ENCODE measurements around the gene CRACR2B. TPM values are rescaled to one million over a fixed set of nuclear protein-coding genes. Genes with fewer than 3 reads are reported as not detected.

CRACR2B gene
- total RNA-seq, 2 experiments from 2014 or later, result 1.8 to 2.3 TPM

- POLR2A ChIA-PET, result interaction anchor here (1.4 kb wide), 1 partner anchor 9 kb away, joined by 4 read pairs; no protein-coding TSS in a partner anchor
- peaks cover 5% of the 10 kb centered on the region for H3K4me1 Mint-ChIP-seq (ENCODE audit: low read depth)
- no peaks in the 10 kb centered on the region for H3K36me3 Mint-ChIP-seq
- intact Hi-C loops (cut with micrococcal nuclease), result no loop called here
- H3K9me3 Mint-ChIP-seq, result no peaks in the 10 kb centered on the region
- peaks cover 6% of the 10 kb centered on the region for H3K27me3 Mint-ChIP-seq
- CTCF ChIA-PET, result interaction anchor here (0.7 to 4.2 kb wide), 6 partner anchors 11 to 726 kb away, joined by 3 to 33 read pairs (median 4); no protein-coding TSS in a partner anchor
- peak overlapping the region; percentile 49 for H3K4me3 Mint-ChIP-seq
- peak; percentile 38 for DNase-seq
- no peak overlapping the region for H3K27ac Mint-ChIP-seq
These were observed 21.5 kb downstream of the CRACR2B start for GRCh38 chr11:849104-849824.

GRCh38 chr11:849951-850774, 22.4 kb downstream of the CRACR2B start:
- ChIA-PET CTCF (interaction anchor here (4.2 kb wide), 1 partner anchor 200 kb away, joined by 33 read pairs; no protein-coding TSS in a partner anchor), POLR2A (no interaction called here)
- DNase-seq, result no peak
- H3K36me3 Mint-ChIP-seq, result no peaks in the 10 kb centered on the region
- H3K27me3 Mint-ChIP-seq, result peaks cover 6% of the 10 kb centered on the region
- H3K4me1 Mint-ChIP-seq (ENCODE audit: low read depth), result peaks cover 5% of the 10 kb centered on the region
- H3K9me3 Mint-ChIP-seq, result no peaks in the 10 kb centered on the region
- no peak overlapping the region for H3K27ac Mint-ChIP-seq
- intact Hi-C loops (cut with micrococcal nuclease), result no loop called here
- no peak overlapping the region for H3K4me3 Mint-ChIP-seq

GRCh38 chr11:850775-851763, 23.4 kb downstream of the CRACR2B start:
- Mint-ChIP-seq H3K27me3 (peaks cover 6% of the 10 kb centered on the region), H3K27ac (no peak overlapping the region), H3K9me3 (no peaks in the 10 kb centered on the region), H3K36me3 (no peaks in the 10 kb centered on the region), H3K4me1 (ENCODE audit: low read depth) (peaks cover 5% of the 10 kb centered on the region), H3K4me3 (no peak overlapping the region)
- CTCF ChIA-PET, result interaction anchor here (0.7 to 1.2 kb wide), 3 partner anchors 199 to 201 kb away, joined by 3 read pairs; no protein-coding TSS in a partner anchor
- intact Hi-C loops (cut with micrococcal nuclease), result no loop called here
- POLR2A ChIA-PET, result interaction anchor here (0.7 kb wide), 1 partner anchor 950 kb away, joined by 3 read pairs; no protein-coding TSS in a partner anchor
- DNase-seq, result no peak

GRCh38 chr11:852762-853161, 25.0 kb downstream of the CRACR2B start:
- Mint-ChIP-seq H3K4me1 (ENCODE audit: low read depth) (peaks cover 5% of the 10 kb centered on the region), H3K27ac (no peak overlapping the region), H3K27me3 (peaks cover 7% of the 10 kb centered on the region), H3K36me3 (no peaks in the 10 kb centered on the region), H3K9me3 (no peaks in the 10 kb centered on the region), H3K4me3 (no peak overlapping the region)
- ChIA-PET CTCF (interaction anchor here (1.2 kb wide), 1 partner anchor 199 kb away, joined by 3 read pairs; no protein-coding TSS in a partner anchor), POLR2A (no interaction called here)
- no peak for DNase-seq
- intact Hi-C loops (cut with micrococcal nuclease), result no loop called here

GRCh38 chr11:853682-854448, 26.1 kb downstream of the CRACR2B start:
- no peaks in the 10 kb centered on the region for H3K9me3 Mint-ChIP-seq
- CTCF ChIA-PET, result interaction anchor here (1.4 kb wide), 1 partner anchor 11 kb away, joined by 3 read pairs; no protein-coding TSS in a partner anchor
- POLR2A ChIA-PET, result no interaction called here
- H3K27ac Mint-ChIP-seq, result no peak overlapping the region
- peaks cover 2% of the 10 kb centered on the region for H3K27me3 Mint-ChIP-seq
- H3K4me3 Mint-ChIP-seq, result no peak overlapping the region
- intact Hi-C loops (cut with micrococcal nuclease), result no loop called here
- DNase-seq, result no peak
- H3K4me1 Mint-ChIP-seq (ENCODE audit: low read depth), result no peaks in the 10 kb centered on the region
- H3K36me3 Mint-ChIP-seq, result no peaks in the 10 kb centered on the region

GRCh38 chr11:854601-855329, 27.0 kb downstream of the CRACR2B start:
- POLR2A ChIA-PET, result no interaction called here
- Mint-ChIP-seq H3K27ac (no peak overlapping the region), H3K4me1 (ENCODE audit: low read depth) (no peaks in the 10 kb centered on the region), H3K9me3 (no peaks in the 10 kb centered on the region), H3K4me3 (no peak overlapping the region), H3K36me3 (no peaks in the 10 kb centered on the region), H3K27me3 (peaks cover 2% of the 10 kb centered on the region)
- CTCF ChIA-PET, result interaction anchor here (0.7 to 1.4 kb wide), 2 partner anchors 11 to 91 kb away, joined by 3 read pairs; no protein-coding TSS in a partner anchor
- DNase-seq, result no peak
- intact Hi-C loops (cut with micrococcal nuclease), result no loop called here

GRCh38 chr11:855330-855674, 27.6 kb downstream of the CRACR2B start:
- Mint-ChIP-seq H3K27me3 (peaks cover 2% of the 10 kb centered on the region), H3K27ac (no peak overlapping the region), H3K4me3 (no peak overlapping the region), H3K36me3 (no peaks in the 10 kb centered on the region), H3K9me3 (no peaks in the 10 kb centered on the region), H3K4me1 (ENCODE audit: low read depth) (no peaks in the 10 kb centered on the region)
- ChIA-PET POLR2A (no interaction called here), CTCF (interaction anchor here (0.7 to 1.4 kb wide), 2 partner anchors 12 to 91 kb away, joined by 3 read pairs; no protein-coding TSS in a partner anchor)
- intact Hi-C loops (cut with micrococcal nuclease), result no loop called here
- no peak for DNase-seq

- ChIA-PET POLR2A (no interaction called here), CTCF (interaction anchor here (0.7 kb wide), 1 partner anchor 90 kb away, joined by 3 read pairs; no protein-coding TSS in a partner anchor)
- H3K36me3 Mint-ChIP-seq, result no peaks in the 10 kb centered on the region
- H3K27me3 Mint-ChIP-seq, result peaks cover 2% of the 10 kb centered on the region
- H3K27ac Mint-ChIP-seq, result no peak overlapping the region
- H3K4me1 Mint-ChIP-seq (ENCODE audit: low read depth), result no peaks in the 10 kb centered on the region
- no peak for DNase-seq
- intact Hi-C loops (cut with micrococcal nuclease), result no loop called here
- no peak overlapping the region for H3K4me3 Mint-ChIP-seq
- no peaks in the 10 kb centered on the region for H3K9me3 Mint-ChIP-seq
These were observed 28.1 kb downstream of the CRACR2B start for GRCh38 chr11:855796-856195.

- intact Hi-C loops (cut with micrococcal nuclease), result no loop called here
- Mint-ChIP-seq H3K36me3 (no peaks in the 10 kb centered on the region), H3K4me1 (ENCODE audit: low read depth) (no peaks in the 10 kb centered on the region), H3K9me3 (no peaks in the 10 kb centered on the region), H3K27ac (no peak overlapping the region), H3K4me3 (no peak overlapping the region), H3K27me3 (peaks cover 2% of the 10 kb centered on the region)
- ChIA-PET CTCF (no interaction called here), POLR2A (no interaction called here)
- DNase-seq, result no peak
These were observed 28.7 kb downstream of the CRACR2B start for GRCh38 chr11:856397-856796.

GRCh38 chr11:858053-858761, 30.5 kb downstream of the CRACR2B start:
- intact Hi-C loops (cut with micrococcal nuclease), result no loop called here
- POLR2A ChIA-PET, result no interaction called here
- H3K4me3 Mint-ChIP-seq, result no peak overlapping the region
- DNase-seq, result no peak
- no peaks in the 10 kb centered on the region for H3K36me3 Mint-ChIP-seq
- CTCF ChIA-PET, result interaction anchor here (0.9 kb wide), 1 partner anchor 10 kb away, joined by 3 read pairs; no protein-coding TSS in a partner anchor
- peaks cover 2% of the 10 kb centered on the region for H3K27me3 Mint-ChIP-seq
- H3K9me3 Mint-ChIP-seq, result no peaks in the 10 kb centered on the region
- no peaks in the 10 kb centered on the region for H3K4me1 Mint-ChIP-seq (ENCODE audit: low read depth)
- no peak overlapping the region for H3K27ac Mint-ChIP-seq
